Activated T-helper 9 cell treated with anti-CD3 and anti-CD28 coated beads, Interleukin-2, amount 50 U/mL, for 16 hours (primary cell): ENCODE measurements around the gene XRN2.

Experiments
- DNase-seq: peaks from one replicate; pipeline ENCODE4 v3.0.0-alpha.2; 2020; ENCODE audit warnings: low read depth

Gene XRN2

DNA sequence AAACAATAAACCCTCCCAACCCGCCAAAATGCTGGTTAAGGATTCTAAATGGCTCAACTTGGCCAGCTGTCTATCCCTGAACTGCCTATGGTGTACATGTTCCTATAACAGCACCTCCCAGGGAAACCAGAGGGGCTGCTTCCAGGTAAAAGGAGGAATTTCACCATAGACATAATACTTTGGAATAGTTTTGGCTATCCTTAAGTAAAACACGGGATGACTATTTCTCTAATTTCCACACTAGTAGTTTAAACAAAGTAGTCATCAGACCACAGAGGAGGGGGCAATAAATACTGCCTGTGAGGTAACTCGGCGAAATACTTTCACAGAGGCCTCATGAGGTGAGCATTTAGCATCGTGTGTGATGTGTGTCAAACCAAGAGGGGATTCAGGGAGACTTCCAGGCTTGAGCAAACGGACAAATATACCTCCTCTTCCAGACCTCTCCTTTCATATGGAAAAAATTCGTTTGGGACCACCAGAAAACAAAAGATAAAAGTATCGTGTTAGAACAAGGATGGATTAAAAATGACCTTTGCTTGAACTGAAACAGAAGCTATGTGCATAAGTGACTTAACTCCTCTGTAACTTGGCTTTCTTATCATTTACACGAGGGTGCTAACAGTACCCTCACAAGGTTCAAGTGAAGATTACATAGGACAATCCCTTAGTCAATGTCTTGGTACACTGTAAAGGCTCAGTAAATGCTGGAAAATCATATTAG lies 1.0 kb upstream of the XRN2 start:
- no peak for DNase-seq

DNA sequence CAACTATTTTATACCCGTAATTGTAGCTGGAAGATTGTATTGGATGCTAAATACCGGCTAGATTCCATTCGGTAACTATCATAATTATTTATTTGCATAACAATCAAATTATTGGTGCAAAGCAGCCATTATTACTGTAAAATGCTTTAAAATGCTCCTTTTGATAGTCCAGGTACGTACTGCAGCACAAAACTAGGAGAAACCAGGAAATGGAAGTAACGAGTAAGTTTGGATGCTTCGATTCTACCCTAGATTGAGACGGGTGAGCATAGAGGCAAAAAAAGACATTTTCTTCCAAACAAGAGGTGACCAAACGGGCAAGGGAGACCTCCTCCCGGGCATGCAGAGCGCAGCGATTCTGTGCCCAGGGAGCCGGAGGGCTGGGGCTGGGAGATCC lies 469 bp upstream of the XRN2 start:
- no peak for DNase-seq

DNA sequence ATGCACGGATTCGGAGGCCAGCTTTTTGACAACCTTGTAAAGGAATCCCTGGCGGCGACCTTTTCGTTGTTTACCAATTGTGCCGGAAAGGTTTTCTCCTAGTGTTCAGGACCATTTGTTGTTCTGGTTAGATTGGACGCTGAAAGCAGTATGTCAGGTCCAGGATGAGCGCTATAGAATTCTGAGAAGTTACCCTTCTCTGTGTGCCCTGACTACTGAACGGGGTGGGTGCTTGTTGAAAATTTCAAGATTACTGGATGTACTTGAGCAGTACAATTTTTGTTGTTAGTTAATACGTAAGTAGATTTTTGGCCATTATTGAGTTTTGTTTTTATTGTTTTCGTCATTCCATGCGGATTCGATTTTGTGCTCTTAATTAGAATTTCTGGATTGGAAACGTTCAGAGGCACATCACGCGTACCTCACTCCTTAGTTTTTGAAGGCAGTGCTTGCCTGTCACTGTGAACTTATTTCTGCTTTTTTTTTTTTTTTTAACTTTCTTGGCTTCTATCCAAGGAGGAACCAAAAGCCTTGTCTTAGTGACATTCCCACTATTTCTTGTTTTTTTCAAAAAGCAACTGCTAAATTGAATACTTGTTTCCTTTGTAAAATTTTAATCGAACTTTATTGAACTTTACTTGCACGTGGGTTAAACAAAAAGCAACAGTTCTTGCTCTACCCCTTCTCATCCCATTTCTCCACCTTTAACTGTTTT lies 898 bp downstream of the XRN2 start:
- DNase-seq, result no peak

DNA sequence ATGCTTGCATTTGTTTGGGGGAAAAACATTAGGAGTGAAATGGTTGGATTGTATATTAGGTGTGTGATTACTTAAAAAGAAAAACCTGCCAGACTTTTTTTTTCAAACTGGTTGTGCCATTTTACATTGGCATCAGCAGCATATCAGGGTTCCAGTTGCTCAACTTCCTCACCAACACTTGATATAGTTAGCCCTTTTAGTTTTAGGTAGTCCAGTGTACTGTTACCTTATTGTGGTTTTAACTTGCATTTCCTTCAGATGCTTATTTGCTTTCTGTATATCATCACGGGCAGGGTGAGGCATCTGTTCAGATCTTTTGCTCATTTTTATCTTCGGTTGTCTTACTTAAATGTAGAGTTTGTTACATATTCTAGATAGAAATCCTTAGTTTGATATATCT lies 5.2 kb downstream of the XRN2 start:
- no peak for DNase-seq

DNA sequence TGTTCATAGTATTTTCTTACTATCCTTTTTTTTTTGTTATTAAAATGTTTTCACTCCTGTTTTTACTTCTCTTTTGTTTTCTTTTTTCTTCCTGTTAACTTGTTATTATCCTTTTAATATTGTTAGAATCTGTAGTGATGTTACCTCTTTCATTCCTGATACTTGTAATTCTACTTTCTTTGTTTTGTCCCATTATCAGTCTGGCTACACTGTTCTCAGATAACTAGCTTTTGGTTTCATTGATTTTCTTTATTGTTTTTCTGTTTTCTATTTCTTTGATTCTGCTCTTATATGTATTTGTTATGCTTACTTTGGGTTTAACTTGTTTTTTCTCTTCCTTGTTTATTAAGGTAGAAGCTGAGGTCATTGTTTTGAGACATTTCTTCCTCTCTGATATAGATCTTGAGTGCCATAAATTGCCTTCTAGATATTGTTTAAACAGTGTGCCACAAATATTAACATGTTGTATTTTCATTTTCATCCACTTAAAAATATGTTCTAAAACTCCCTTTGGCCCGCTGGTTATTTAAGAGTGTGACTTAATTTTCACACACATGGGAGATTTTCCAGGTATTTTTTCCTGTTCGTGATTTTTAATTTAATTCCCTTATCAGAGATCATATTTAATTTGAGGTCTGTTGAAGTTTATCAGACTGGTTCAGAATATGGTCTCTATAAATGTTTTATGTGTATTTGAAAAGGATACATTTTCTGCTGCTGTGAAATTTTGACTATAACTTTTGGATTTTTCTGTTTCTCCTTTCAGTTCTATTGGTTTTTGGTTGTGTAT lies 6.7 kb downstream of the XRN2 start:
- no peak for DNase-seq

DNA sequence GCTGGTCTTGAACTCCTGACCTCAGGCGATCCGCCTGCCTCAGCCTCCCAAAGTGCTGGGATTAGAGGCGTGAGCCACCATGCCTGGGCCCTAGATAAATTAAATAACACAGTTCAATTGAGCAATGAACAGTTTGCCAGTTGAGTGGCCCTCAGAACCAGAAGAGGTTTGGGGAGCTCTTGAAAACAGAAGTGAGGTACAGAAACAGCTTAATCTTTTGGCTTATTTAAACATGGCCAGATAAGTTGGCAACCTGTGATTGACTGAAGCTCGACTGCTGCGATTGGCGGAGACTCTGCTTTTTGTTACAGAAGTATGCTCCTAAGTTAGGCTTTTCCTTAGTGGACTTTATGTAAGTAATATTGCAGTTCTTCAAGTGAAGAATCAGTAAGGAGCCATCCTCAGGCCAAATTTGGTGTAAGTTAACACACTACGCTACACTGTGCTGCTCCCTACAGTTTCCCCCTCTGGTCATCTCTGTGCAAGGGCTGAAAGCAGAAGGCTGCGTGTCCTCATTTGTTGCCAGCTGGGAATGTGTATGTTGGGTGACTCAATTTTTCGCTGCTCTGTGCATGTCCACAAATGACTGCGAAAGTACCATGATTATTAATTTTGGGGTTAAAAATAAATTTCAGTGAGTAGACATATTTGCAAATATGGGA lies 9.8 kb downstream of the XRN2 start:
- no peak for DNase-seq

DNA sequence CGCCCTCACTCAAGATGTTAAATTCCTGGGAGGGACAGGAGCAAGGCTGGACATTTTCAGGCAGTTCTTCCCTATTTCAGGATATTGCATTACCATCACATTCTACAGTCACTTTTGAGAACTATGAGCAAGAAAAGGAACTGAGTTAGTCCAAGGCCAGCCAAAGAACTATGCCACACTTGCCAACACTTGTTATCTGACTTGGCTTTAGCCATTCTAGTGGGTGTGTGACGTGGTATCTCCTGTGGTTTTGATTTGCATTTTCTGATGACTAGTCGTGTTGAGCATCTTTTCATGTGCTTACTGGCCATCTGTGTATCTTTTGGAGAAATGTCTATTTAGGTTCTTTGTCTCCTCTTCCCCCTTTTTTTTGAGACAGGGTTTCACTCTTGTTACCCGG lies 12.0 kb downstream of the XRN2 start:
- no peak for DNase-seq

DNA sequence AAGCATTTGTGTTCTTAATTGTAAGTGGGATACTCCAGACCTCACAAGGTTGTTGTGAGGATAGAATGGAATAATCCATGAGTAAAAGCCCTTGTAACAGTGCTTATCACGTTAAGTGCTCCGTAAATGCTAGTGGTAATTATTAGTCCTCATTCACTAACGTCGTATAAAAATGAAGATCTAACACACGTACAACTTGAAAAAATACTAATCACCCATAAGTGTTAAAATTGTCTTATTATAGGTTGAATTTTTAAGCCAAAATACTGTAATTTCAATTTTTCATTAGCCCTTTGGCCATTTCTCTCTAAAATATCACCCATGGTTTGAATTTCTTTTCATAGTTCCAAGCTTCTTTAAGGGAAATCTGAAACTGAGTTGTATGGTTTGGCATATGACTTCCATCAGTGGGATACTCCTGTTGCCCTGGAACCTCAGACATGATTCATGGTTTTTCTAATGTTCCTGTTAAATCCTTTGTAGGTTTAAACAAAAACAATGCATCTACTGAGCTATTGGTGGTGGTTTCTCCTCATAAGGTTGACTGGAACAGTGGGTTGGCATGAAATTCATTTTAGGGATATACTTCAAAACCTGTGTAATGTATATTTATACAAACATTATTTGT lies 19.1 kb downstream of the XRN2 start:
- DNase-seq, result no peak

DNA sequence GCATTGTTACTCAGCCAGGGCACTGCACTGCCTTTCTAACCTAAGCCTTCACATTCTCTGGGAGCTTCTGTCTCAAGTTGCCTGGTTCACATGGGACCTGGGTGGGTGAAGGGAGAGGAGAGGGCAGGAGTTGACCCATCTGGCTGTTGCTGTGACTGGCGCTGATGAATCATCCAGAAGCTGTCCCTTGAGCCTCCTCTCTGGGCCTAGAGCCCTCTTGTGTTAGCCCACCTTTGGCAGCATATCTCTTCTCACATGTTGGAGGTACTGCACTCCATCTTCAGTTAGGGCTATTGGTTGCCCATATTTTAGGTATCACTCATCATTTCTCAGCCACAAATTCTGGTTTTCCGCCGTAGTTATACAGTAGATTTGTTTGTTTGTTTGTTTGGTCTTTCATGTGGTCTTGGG lies 19.8 kb downstream of the XRN2 start:
- no peak for DNase-seq

DNA sequence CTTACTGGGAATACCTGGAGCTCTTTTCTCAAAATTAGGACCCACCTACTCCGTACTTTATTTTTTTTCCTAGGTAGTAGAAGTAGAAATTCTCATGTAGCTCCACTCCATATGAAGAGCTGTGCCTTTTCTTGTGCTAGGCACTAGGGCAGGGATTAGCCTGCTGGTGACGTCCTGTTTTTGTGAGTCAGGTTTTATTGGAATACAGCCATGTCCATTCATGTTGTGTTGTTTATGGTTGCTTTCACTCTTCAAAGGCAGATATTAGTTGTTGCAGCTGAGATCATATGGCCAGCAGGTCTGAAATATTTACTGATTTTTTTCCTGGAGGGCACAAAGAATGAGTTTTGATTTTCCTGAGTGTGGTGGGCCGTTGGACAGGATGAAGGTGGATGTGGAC lies 20.5 kb downstream of the XRN2 start:
- DNase-seq, result no peak

DNA sequence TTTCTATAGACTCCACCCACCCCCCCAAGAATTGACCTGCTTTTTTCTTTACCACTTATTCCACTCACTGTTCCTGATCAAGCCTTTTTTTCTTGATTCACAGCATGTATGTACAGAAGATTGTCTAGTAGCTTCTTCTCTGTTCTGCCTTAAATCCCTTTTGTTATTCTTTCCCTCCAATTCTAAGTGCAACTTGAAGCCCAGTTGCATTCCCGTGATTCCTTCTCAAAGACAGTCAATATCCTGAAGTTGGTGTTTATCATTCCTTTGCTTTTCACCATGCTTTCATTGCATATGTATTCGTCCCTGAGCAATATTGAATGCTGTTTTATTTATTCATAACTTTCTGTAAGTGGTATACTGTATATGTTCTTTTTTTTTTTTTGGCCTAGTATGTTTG lies 21.0 kb downstream of the XRN2 start:
- no peak for DNase-seq

DNA sequence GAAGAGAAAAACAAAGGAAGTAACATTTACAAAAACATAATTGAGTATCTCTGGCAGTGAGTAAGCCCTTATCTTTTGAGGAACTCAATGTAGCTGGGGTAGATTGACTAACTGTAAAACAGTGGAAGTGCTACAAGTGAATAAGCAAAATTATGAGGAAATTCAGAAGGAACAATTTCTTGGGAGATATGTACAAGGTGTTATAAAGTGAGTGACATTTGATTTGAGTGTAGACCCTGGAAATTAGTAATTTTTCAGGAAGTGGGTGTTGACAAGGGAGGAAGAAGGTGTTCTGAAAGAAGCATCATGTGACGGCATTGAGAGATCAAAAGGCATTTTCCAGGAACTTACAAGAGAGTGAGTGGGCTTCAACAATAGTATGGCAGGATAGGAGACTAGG lies 22.2 kb downstream of the XRN2 start:
- no peak for DNase-seq

DNA sequence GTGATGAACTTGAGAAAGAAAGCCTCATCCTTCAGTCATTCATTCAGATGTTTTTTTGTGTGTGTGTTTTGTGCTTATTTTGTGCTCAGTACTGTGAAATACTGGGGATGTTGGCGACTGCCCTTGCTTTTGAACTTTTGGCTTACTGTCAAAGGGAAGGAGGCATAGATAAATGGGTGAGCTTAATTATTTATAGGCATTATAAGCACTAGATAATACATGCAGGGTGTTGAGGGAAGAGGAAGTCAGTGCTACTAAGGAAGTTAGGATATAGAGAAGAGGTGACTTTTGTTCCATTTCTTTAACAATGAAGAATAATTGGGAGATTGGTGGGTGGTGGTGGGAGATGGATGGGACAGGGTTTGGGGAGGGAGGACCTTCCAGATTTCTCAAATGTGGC lies 23.6 kb downstream of the XRN2 start:
- DNase-seq, result no peak

DNA sequence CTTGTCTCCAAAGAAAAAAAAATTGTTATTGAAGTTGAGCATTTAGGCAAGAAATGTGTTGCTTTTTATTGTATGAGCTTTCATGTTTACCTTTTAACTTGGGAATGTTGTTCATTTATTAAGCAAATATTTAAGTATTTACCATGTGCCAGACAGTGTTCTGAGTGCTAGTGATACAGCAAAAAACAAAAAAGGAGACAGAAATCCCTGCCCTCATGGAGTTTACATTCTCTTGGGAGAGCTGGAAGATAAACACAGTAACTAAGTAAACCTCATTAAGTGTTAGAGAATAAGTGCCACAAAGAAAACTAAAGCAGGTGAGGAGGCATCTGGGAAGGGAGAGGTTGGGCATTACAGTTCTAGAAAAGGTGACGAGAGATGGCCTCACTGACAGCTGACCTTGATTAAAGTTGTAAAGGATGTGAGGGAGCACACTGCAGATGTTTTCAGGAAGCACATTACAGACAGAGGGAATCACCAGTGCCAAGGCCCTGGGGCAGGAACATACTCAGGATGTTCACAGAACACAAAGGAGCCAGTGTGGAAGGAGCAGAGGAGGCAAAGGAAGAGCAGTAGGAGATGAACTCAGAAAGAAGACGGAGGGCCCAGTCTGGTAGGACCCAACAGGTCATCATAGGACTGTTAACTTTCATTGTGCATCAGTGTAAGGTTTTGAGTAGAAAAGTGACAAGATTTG lies 33.5 kb downstream of the XRN2 start:
- DNase-seq, result no peak

DNA sequence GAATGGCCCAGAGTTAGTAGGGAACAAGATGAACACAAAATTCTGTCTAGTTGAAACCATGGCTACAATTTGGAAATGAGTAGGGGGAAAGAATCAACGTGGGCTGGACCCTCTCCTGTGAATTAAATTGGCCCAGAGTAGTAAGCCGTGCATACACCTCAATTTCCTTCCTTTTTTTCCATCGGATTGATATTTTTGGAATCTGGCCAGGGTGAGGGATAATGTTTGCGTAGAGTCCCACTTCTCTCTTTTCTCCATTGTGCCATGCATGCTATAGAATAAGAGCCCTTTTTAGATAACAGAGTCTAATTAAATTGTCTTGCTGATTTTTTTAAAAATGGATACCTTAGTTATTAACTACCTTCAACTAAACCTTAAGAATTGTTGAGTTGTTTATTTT lies 35.2 kb downstream of the XRN2 start:
- no peak for DNase-seq

DNA sequence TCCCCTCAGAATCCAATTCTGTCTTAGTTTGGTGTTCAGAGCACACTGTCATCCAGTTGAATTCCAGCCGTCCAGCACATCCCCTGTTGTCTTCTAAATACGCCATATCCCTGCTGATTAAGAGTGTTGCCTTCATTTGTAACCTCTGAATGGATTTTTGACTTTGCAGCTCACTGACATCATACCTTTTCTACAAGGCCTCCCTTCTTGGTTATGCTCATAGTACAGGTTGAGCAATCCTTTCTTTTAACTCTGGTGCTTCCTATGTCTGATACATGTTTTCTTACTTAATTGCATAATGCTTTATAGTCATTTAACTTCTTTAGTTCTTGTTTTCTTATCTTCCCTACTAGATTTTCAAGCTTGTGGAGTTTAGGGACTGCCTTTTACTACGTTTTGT lies 36.4 kb downstream of the XRN2 start:
- DNase-seq, result no peak

DNA sequence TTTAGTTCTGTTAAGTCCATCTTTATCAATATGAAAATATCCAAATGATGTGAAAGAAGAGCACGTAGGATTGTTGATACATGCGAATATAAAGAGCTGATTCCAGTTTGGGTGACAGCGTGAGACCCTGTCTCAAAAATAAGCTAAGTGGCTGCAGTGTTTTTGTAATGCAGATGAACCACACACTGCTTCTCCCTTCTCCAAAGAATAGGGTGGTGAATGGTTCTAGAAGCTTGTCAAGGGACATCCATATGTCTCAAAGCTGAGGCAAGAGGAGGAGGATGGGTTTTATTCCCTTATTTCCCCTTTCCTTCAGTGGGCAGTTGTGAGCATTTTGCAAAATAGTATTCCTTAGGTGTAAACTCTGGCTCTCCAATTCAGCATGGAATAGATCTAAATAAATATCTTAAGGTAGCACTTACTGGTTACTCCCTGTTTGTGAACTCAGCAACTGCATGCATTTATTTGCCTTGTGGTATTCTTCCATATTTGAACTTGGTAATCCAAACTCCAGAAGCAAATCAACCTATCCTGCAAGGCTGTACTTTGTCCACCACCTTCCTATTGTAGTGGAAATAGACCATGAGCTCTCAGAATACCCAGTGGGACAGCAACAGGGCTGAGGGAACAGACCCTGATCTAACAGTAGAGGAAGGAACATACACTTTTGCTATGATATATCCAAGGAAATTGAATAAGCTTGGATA lies 38.0 kb downstream of the XRN2 start:
- no peak for DNase-seq

DNA sequence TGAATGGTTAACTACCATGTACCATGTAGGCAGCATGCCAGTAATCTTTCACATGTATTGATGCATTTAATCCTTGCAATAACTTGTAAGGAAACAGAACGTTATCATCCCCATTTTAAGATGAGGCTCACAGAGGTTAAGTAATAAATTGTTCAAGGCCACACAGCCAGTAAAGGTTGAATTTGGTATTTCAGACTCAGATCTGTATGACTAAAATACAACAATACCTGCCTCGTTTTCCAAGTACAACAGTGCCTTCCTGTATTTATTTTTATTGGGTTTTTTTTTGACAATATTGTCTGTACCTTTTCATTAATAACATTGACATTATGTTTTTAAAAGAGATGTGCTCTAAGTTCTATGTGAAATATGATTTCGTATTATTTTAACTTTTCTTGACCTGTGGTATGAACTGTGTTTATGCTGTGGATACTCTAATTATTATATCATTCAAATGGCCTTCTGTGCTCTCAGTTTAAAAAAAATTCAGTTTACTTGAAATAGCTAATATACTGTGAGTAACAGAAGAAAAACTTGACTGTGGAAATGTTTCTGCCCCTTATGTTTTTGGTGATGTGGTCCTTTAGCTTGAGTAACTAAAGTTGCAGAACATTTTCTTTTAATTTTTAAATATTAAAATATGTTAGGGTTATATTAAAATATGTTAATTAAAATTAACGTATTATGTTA lies 39.7 kb downstream of the XRN2 start:
- no peak for DNase-seq

DNA sequence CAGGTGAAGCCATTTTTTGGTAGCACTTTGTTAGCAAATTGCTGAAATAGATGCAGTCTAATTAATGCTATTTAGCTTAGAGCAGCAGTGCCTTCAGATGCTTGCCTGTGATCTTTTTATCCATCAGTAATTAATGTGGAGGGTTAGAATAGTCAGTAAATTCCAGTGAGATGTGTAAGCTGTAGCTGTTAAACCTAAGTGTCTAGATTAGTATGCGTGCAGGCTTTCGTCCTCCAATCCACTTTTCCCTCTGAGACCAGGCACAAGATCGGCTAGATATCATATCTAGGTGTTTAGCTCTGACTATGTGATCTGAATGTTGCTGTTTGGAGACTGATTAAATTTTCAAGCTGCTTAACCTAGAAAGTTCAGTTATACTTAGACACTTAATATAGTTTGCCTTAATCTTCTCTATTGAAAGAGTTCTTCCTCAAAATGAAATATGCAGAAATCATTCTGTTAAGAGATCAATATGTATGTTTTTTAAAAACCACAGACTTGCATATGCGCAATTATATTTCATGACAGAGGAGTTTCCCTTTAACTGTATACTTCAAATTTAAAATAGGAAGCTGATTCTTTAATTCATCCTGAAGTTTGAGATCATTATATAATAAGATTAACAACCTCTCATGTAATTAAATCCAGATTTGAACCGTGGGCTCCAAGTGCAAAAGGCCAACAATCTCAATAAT lies 41.2 kb downstream of the XRN2 start:
- no peak for DNase-seq

DNA sequence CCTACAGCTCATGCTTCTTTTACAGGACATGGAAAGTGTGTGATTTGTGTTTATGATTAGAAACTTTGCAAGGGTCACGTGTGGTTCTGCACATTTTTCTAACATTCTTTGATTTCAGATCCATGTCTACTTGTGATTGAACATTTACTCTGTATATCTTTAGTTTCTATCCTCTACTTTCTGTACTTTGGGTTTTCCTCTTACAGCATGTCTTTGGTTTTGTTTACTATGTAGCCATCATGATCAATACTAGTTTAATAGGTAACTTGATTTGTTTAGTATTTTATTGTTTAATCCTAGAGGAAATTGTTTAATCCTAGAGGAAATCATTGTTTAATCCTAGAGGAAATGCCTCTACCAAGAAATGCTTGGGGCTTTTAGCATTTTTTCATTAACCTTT lies 41.8 kb downstream of the XRN2 start:
- no peak for DNase-seq
